ENCODE data around the gene ARL8A.

GRCh38 chr1:202149566-202149965, 5.0 kb upstream of the ARL8A start:
- TF ChIP-seq CTCF (IDR thresholded peaks at IDR 0.05): no peak
- no peak for TF ChIP-seq EZH2 (IDR thresholded peaks at IDR 0.05; ENCODE audit: borderline replicate concordance, insufficient read depth, low read depth, low read length, poor library complexity, severe bottlenecking)

Measured in B cell (primary cell).